AG10803 (cell line): Measurements from ENCODE around the gene PSMD13.

Experiments used
- DNase-seq: peaks from one replicate; pipeline ENCODE4 v3.0.0; 2010; ENCODE audit warnings: low read depth
- H3K4me3 ChIP-seq: 2 replicates; pipeline ENCODE4 v1.5.1; 2011; ENCODE audit warnings: mild to moderate bottlenecking, low read length, control low read depth
- CTCF ChIP-seq: conservative IDR thresholded peaks from 2 replicates; pipeline ENCODE4 v1.5.1; 2011; ENCODE audit warnings: mild to moderate bottlenecking, low read length, control low read depth, inconsistent platforms

Gene PSMD13

GRCh38 chr11:266676-267439 is 30.1 kb downstream of the PSMD13 start:
- no peak overlapping the region for H3K4me3 ChIP-seq
- no peak for TF ChIP-seq CTCF
- DNase-seq, result no peak

GRCh38 chr11:267491-267994 is 30.8 kb downstream of the PSMD13 start:
- no peak for TF ChIP-seq CTCF
- H3K4me3 ChIP-seq, result peak overlapping the region; percentile 33
- DNase-seq, result peak; percentile 28

GRCh38 chr11:268716-269145 is 32.0 kb downstream of the PSMD13 start:
- peak; percentile 46 for TF ChIP-seq CTCF
- peak; percentile 88 for DNase-seq
- H3K4me3 ChIP-seq, result peak overlapping the region; percentile 30

- 0 out of 2 replicates have a peak, but pooled peaks have one; percentile 12 for TF ChIP-seq CTCF
- peak overlapping the region; percentile 30 for H3K4me3 ChIP-seq
- peak; percentile 56 for DNase-seq
Observed at GRCh38 chr11:269146-269890, 32.5 kb downstream of the PSMD13 start.

- DNase-seq, result no peak
- no peak for TF ChIP-seq CTCF
- no peak overlapping the region for H3K4me3 ChIP-seq
Observed at GRCh38 chr11:270451-271318, 33.9 kb downstream of the PSMD13 start.

GRCh38 chr11:271319-271715 is 34.5 kb downstream of the PSMD13 start:
- DNase-seq, result no peak
- no peak for TF ChIP-seq CTCF
- H3K4me3 ChIP-seq, result no peak overlapping the region
